MG63 (cell line): ENCODE measurements around the gene BCAM. TPM values are rescaled to one million over a fixed set of nuclear protein-coding genes. Genes with fewer than 3 reads are reported as not detected.
"Not testable (repeated sequence)": the region's sequence is repeated elsewhere in the genome, so short reads cannot be mapped to it uniquely, and the experiment has no call there.

ENCODE experiments used
- DNase-seq: peaks from one replicate; pipeline ENCODE4 v3.0.0-alpha.2; 2020
- H3K27me3 ChIP-seq: fragments of 250-450 bp; sonication (Bioruptor Pico); 2 replicates; pipeline ENCODE4 v1.5.1; 2020; ENCODE audit warnings: mild to moderate bottlenecking, moderate library complexity
- H3K36me3 ChIP-seq: fragments of 250-450 bp; sonication (Bioruptor Pico); 2 replicates; pipeline ENCODE4 v1.5.1; 2020; ENCODE audit warnings: mild to moderate bottlenecking, moderate library complexity
- H3K4me3 ChIP-seq: fragments of 250-450 bp; sonication (Bioruptor Pico); 2 replicates; pipeline ENCODE4 v1.5.1; 2020; ENCODE audit warnings: mild to moderate bottlenecking, moderate library complexity
- H3K9me3 ChIP-seq: fragments of 250-450 bp; sonication (Bioruptor Pico); 2 replicates; pipeline ENCODE4 v1.5.1; 2020; ENCODE audit warnings: mild to moderate bottlenecking, moderate library complexity
- total RNA-seq: library from RNA; depleted of rRNA; stranded (reverse); fragments of >200 nt; shearing (Covaris generic); gene quantifications from 2 replicates; pipeline ENCODE4 v1.2.3, GENCODE V29; 2014; ENCODE audit warnings: low replicate concordance; rRNA removed

BCAM gene
- total RNA-seq: 4.1 and 6.1 TPM in 2 replicates

- H3K36me3 ChIP-seq: no peaks in the 10 kb centered on the region; the same call in 1 of the 2 replicates
- DNase-seq: peak; percentile 70
- H3K27me3 ChIP-seq: no peaks in the 10 kb centered on the region; the same call in 1 of the 2 replicates
- H3K9me3 ChIP-seq: peaks cover 4% of the 10 kb centered on the region
- peak within 1 kb of the TSS; percentile 48 for H3K4me3 ChIP-seq
Observed at GRCh38 chr19:44808463-44809371, at the start of gene BCAM. Gene BCAM, plus strand, starts transcription at chr19:44809103. Its CDS starts 22 bp downstream, at chr19:44809125.

GRCh38 chr19:44762038-44762437, 46.9 kb upstream of the BCAM start:
- Histone ChIP-seq H3K27me3 (no peaks in the 10 kb centered on the region), H3K36me3 (peaks cover 37% of the 10 kb centered on the region), H3K4me3 (no peak overlapping the region), H3K9me3 (no peaks in the 10 kb centered on the region)
- no peak for DNase-seq

- Histone ChIP-seq H3K27me3 (no peaks in the 10 kb centered on the region), H3K9me3 (peaks cover 5% of the 10 kb centered on the region; the same call in 1 of the 2 replicates), H3K36me3 (peaks cover 12% of the 10 kb centered on the region), H3K4me3 (no peak overlapping the region)
- no peak for DNase-seq
Observed at GRCh38 chr19:44765033-44765948, 43.6 kb upstream of the BCAM start.

- H3K9me3 ChIP-seq: peaks cover 5% of the 10 kb centered on the region; the same call in 1 of the 2 replicates
- peaks cover 5% of the 10 kb centered on the region for H3K36me3 ChIP-seq
- H3K4me3 ChIP-seq: no peak overlapping the region
- H3K27me3 ChIP-seq: no peaks in the 10 kb centered on the region
- no peak for DNase-seq
Observed at GRCh38 chr19:44765949-44766335, 43.0 kb upstream of the BCAM start.

- Histone ChIP-seq H3K27me3 (no peaks in the 10 kb centered on the region), H3K9me3 (peaks cover 5% of the 10 kb centered on the region; the same call in 1 of the 2 replicates), H3K36me3 (no peaks in the 10 kb centered on the region), H3K4me3 (no peak overlapping the region)
- DNase-seq: no peak
Observed at GRCh38 chr19:44767295-44768180, 41.4 kb upstream of the BCAM start.

- H3K36me3 ChIP-seq: no peaks in the 10 kb centered on the region
- H3K27me3 ChIP-seq: no peaks in the 10 kb centered on the region
- DNase-seq: peak; percentile 92
- no peak overlapping the region for H3K4me3 ChIP-seq
- H3K9me3 ChIP-seq: peaks cover 5% of the 10 kb centered on the region; the same call in 1 of the 2 replicates
Observed at GRCh38 chr19:44770550-44771257, 38.2 kb upstream of the BCAM start.

- DNase-seq, H3K4me3 ChIP-seq, H3K36me3 ChIP-seq, H3K9me3 ChIP-seq, H3K27me3 ChIP-seq: not testable (repeated sequence)
Observed at GRCh38 chr19:44772144-44772543, 36.8 kb upstream of the BCAM start.

GRCh38 chr19:44772959-44773358, 35.9 kb upstream of the BCAM start:
- Histone ChIP-seq H3K36me3 (no peaks in the 10 kb centered on the region), H3K4me3 (no peak overlapping the region), H3K9me3 (peaks cover 3% of the 10 kb centered on the region; the same call in 1 of the 2 replicates), H3K27me3 (no peaks in the 10 kb centered on the region)
- DNase-seq: peak; percentile 43

GRCh38 chr19:44775676-44776240, 33.1 kb upstream of the BCAM start:
- no peaks in the 10 kb centered on the region; the same call in 1 of the 2 replicates for H3K9me3 ChIP-seq
- peak; percentile 54 for DNase-seq
- no peaks in the 10 kb centered on the region for H3K36me3 ChIP-seq
- no peak overlapping the region for H3K4me3 ChIP-seq
- no peaks in the 10 kb centered on the region for H3K27me3 ChIP-seq

GRCh38 chr19:44776402-44777096, 32.4 kb upstream of the BCAM start:
- H3K9me3 ChIP-seq: no peaks in the 10 kb centered on the region; the same call in 1 of the 2 replicates
- no peak for DNase-seq

GRCh38 chr19:44777715-44778347, 31.1 kb upstream of the BCAM start, which contains the start of gene CBLC:
Gene CBLC, plus strand, starts transcription at chr19:44777890. Its CDS starts 42 bp downstream, at chr19:44777932.
- H3K36me3 ChIP-seq: no peaks in the 10 kb centered on the region
- no peak within 1 kb of the TSS for H3K4me3 ChIP-seq
- H3K9me3 ChIP-seq: no peaks in the 10 kb centered on the region; the same call in 1 of the 2 replicates
- H3K27me3 ChIP-seq: no peaks in the 10 kb centered on the region
- no peak for DNase-seq

More at GRCh38 chr19:44776402-44777096, 32.4 kb upstream of the BCAM start:
- H3K36me3 ChIP-seq: no peaks in the 10 kb centered on the region
- no peaks in the 10 kb centered on the region for H3K27me3 ChIP-seq
- H3K4me3 ChIP-seq: no peak overlapping the region

GRCh38 chr19:44779150-44779549, 29.8 kb upstream of the BCAM start:
- H3K9me3 ChIP-seq: no peaks in the 10 kb centered on the region; the same call in 1 of the 2 replicates
- no peaks in the 10 kb centered on the region for H3K36me3 ChIP-seq
- H3K27me3 ChIP-seq: no peaks in the 10 kb centered on the region
- H3K4me3 ChIP-seq: no peak overlapping the region
- no peak for DNase-seq

GRCh38 chr19:44781694-44782093, 27.2 kb upstream of the BCAM start:
- H3K36me3 ChIP-seq, DNase-seq, H3K4me3 ChIP-seq, H3K27me3 ChIP-seq, H3K9me3 ChIP-seq: not testable (repeated sequence)

- DNase-seq: no peak
- Histone ChIP-seq H3K36me3 (no peaks in the 10 kb centered on the region), H3K27me3 (no peaks in the 10 kb centered on the region), H3K9me3 (no peaks in the 10 kb centered on the region; the same call in 1 of the 2 replicates), H3K4me3 (no peak overlapping the region)
Observed at GRCh38 chr19:44782729-44783128, 26.2 kb upstream of the BCAM start.
